Bronchial epithelial cell (primary cell): ENCODE results near the gene CNPY4. TPM values are rescaled to one million over a fixed set of nuclear protein-coding genes. Genes with fewer than 3 reads are reported as not detected.

Experiments used
- DNase-seq: peaks from one replicate; pipeline ENCODE4 v3.0.0-alpha.2; 2010; ENCODE audit warnings: low read depth
- FAIRE-seq: peaks from 2 replicates; lab custom pipeline; 2011; peaks lifted over from hg19 to GRCh38; lab: Jason Lieb, UNC
- H3K27me3 ChIP-seq: 2 replicates; pipeline ENCODE4 v1.5.1; 2011; ENCODE audit warnings: low read length; ENCODE audit not compliant: control insufficient read depth, insufficient read depth
- H3K36me3 ChIP-seq: 2 replicates; pipeline ENCODE4 v1.5.1; 2011; ENCODE audit warnings: low read length; ENCODE audit not compliant: control insufficient read depth, insufficient read depth
- H3K4me3 ChIP-seq: 2 replicates; pipeline ENCODE4 v1.5.1; 2011; ENCODE audit warnings: mild to moderate bottlenecking, low read depth, low read length, control low read depth
- total RNA-seq: library from RNA; depleted of rRNA; stranded (reverse); fragments of >200 nt; gene quantifications from 2 replicates; pipeline ENCODE4 v1.2.1, GENCODE V29; 2014
- TF ChIP-seq, protein P1 (sequence below): IDR thresholded peaks from 2 replicates; pipeline ENCODE4 v1.5.1; 2011; ENCODE audit warnings: mild to moderate bottlenecking, moderate library complexity, low read length, control low read depth, inconsistent platforms; ENCODE audit not compliant: insufficient read depth, severe bottlenecking

The CNPY4 gene
- total RNA-seq, 1 donor from 2014 or later: 2.9 TPM

DNA sequence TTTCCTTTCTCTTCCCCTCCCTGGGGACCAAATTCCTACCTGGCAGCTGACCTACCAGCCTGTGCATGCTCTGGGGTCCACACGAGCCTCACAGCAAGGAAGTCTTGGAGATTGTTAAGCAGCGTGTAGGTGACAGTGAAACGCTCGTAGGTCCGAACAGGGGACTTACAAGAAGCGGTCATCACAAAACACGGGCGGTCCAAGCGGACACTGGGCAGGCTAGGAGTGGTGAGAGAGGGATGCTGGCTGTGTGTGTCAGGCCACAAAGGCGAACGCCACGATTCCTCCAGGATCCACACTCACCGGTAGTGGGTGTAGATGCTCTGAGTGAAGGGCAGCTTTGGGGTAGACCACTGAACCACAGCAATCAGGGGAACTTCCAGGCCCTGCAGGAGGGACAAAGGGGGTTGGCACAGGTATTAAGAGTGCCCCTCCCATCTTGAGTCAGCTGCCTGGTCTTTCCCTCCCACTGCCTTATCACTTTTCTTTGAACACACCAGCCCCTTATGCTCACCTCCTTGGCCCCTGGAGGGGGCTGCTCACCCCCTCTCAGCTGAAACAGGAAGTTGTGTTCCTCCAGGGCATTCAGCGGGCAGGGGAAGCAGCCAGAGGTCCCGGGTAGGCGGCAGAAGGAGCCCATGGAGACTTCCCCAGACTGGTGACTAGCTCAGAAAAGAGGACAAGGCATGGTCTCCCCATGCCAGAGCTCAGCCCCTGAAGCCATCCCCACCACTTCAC is 37.1 kb downstream of the CNPY4 start:
- Histone ChIP-seq H3K4me3 (no peak overlapping the region), H3K36me3 (peaks cover 27% of the 10 kb centered on the region), H3K27me3 (no peaks in the 10 kb centered on the region)
- DNase-seq (no peak), FAIRE-seq (no peak)
- TF ChIP-seq, protein P1, sequence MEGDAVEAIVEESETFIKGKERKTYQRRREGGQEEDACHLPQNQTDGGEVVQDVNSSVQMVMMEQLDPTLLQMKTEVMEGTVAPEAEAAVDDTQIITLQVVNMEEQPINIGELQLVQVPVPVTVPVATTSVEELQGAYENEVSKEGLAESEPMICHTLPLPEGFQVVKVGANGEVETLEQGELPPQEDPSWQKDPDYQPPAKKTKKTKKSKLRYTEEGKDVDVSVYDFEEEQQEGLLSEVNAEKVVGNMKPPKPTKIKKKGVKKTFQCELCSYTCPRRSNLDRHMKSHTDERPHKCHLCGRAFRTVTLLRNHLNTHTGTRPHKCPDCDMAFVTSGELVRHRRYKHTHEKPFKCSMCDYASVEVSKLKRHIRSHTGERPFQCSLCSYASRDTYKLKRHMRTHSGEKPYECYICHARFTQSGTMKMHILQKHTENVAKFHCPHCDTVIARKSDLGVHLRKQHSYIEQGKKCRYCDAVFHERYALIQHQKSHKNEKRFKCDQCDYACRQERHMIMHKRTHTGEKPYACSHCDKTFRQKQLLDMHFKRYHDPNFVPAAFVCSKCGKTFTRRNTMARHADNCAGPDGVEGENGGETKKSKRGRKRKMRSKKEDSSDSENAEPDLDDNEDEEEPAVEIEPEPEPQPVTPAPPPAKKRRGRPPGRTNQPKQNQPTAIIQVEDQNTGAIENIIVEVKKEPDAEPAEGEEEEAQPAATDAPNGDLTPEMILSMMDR: no peak

DNA sequence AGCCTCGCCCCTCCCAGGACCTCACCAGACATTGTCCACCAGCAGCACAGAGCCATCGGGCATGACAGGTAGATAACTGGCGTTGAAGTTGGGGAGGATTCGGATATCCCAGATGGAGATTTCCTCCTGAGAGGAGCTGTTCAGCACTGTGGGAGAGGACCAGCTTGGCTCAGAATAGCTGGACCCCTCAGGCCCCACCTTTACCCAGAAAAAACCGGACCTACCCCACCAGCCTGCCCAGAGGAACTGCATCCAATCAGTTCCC is 37.6 kb downstream of the CNPY4 start:
- Histone ChIP-seq H3K27me3 (no peaks in the 10 kb centered on the region), H3K36me3 (peaks cover 25% of the 10 kb centered on the region), H3K4me3 (no peak overlapping the region)
- FAIRE-seq (no peak), DNase-seq (no peak)
- TF ChIP-seq, protein P1: no peak

DNA sequence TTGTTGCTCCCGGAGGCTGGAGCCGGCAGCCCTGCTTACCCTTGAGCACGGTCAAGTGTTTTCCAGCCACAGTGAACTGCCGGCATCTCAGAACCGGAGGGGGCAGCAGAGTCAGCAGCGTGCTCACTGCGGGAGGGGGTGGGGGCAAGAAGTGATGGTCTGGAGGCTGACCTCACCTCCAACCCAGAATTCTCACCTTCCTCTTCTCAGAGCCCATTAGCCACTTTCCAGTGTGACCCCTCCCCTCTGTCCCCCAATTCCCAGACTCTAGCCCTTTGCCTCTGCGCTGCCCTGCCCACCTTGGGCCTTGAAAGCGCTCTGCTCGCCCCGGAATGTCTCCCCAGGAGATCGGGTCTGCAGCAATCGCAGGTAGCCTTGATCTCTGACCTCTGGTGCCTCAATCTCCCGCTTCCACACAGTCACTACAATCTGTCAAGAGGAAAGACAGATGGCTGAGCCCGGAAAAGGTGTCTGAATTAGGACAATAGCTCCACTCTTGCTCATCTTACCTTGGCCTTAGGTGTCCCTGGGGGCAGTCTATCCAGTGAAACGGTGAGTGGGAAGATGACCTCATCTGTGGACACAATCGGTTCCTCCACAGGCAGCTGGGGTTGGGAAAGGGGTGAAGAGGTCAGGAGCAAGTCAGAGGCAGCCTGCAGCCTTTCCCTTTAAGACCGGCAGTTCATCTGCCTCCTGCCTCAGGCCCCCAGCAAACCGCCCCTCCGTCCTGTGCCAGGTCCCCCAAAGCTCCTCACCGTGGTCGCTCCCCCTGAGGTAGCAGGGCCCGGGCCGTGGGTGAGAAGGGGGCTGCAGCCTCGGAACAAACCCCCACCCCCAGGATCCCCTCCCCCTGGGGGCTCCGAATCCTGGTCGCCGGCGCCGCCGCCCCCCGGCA is 38.1 kb downstream of the CNPY4 start:
- peak; percentile 78 for DNase-seq
- peaks cover 22% of the 10 kb centered on the region for H3K36me3 ChIP-seq
- TF ChIP-seq, protein P1: peak; percentile 37
- FAIRE-seq: no peak
- peak overlapping the region; percentile 78 for H3K4me3 ChIP-seq
- no peaks in the 10 kb centered on the region for H3K27me3 ChIP-seq

DNA sequence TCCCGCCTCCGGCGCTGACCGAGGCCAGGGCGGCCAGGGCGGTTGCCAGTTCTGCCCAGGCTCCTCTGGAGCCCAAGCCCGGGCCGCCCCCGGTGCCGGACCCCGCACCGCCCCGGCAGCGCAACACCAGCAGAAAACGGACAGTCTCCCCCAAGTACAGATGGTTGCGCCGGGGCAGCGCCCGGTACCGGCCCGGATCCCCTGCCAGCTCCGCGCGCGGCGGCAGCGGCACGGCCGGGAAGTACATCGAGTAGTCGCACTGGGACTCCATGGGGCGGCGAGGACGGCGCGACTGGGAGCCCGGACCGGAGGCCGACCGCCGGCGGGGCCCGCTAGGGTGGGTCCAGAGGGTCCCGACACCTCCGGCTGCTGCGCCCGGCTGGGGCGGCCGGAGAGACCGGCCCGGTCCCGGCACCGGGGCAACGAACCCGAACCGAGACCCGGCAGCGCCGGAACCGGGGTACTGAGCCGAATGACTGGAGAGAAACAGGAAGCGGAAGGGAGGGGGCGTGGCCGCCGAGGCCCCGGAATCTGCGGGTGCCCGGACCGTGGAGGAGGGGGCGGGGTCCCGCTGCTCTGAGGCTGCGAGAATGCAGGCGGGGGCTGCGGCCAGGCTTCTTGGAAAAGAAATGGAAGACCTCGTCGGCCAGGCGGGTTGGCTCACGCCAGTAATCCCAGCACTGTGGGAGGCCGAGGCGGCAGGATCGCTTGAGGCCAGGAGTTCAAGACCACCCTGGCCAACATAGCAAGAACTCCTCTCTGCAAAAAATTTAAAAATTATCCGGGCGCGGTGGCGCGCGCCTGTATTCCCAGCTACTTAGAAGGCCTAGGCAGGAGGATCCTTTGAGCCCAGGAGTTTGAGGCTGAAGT is 39.0 kb downstream of the CNPY4 start, which contains the start of gene TRAPPC14:
TRAPPC14 (minus strand) TSS at position 495 of the 870 bp plus-strand sequence; CDS start at position 271, 224 bp downstream.
- TF ChIP-seq, protein P1: no peak
- peak; percentile 60 for DNase-seq
- Histone ChIP-seq H3K36me3 (peaks cover 20% of the 10 kb centered on the region), H3K4me3 (peak within 1 kb of the TSS; percentile 78), H3K27me3 (no peaks in the 10 kb centered on the region)
- FAIRE-seq: no peak

DNA sequence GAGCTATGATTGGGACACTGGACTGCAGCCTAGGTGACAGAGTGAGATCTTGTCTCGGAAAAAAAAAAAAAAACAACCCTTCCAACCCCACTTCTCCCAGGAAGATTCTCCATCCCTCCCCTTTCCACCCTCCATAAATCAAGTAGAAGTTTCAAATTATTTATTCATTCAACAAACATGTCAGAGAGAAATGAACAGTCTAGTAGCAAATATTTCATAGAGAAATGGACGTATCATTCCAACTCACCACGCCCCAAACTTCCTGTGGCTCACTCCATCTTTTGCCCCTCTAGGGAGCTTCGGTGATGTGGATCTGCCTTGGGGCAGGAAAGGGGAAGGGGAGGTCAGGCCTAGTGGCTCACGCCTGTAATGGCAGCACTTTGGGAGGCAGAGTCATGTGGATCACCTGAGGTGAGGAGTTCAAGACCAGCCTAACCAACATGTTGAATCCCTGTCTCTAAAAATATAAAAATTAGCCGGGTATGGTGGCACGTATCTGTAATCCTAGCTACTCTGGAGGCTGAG is 39.7 kb downstream of the CNPY4 start:
- peaks cover 17% of the 10 kb centered on the region for H3K36me3 ChIP-seq
- no peaks in the 10 kb centered on the region for H3K27me3 ChIP-seq
- FAIRE-seq (no peak), DNase-seq (no peak)
- H3K4me3 ChIP-seq: peak overlapping the region; percentile 78
- TF ChIP-seq, protein P1: no peak
